AG04449 (cell line): ENCODE results near the gene RMND5B.

Experiments
- CTCF ChIA-PET: fragments of 350-600 bp; formaldehyde crosslinking; extraction: SDS; loops from one replicate; lab custom pipeline; 2021; ENCODE audit warnings: antibody characterized with exemption; lab: Yijun Ruan, JAX
- POLR2A ChIA-PET: fragments of 400-600, 350-600 bp; formaldehyde crosslinking; extraction: SDS; loops from one replicate; lab custom pipeline; 2020; ENCODE audit warnings: antibody characterized with exemption, inconsistent platforms; lab: Yijun Ruan, JAX
- DNase-seq: peaks from one replicate; pipeline ENCODE4 v3.0.0-alpha.2; 2010; ENCODE audit warnings: low read depth, low spot score
- H3K4me3 ChIP-seq: 2 replicates; pipeline ENCODE4 v1.5.1; 2011; ENCODE audit warnings: low read depth, mild to moderate bottlenecking, control low read depth, low read length
- TF ChIP-seq, protein P1 (sequence below): IDR thresholded peaks from one replicate; pipeline ENCODE4 v1.5.1; 2011; ENCODE audit warnings: mild to moderate bottlenecking, moderate library complexity, low read length, control low read depth, inconsistent platforms; ENCODE audit not compliant: insufficient read depth; ENCODE audit errors: missing control alignments

RMND5B gene

DNA sequence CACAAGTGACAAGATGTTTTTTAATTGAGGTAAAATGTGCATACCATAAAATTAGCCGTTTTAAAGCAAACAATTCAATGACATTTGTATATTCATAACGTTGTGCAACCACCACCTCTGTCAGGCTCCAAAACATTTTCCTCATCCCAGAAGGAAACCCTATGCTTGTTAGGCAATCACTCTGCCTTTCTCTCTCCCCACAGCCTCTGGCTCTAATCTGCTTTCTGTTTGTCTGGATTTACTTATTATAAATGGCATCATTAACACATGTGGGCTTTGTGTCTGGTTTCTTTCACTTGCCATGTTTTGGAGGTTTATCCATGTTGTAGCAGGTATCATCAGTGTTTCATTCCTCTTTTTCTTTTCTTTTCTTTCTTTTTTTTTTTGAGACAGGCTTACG lies 18.9 kb upstream of the RMND5B start:
- DNase-seq: no peak
- TF ChIP-seq, protein P1, sequence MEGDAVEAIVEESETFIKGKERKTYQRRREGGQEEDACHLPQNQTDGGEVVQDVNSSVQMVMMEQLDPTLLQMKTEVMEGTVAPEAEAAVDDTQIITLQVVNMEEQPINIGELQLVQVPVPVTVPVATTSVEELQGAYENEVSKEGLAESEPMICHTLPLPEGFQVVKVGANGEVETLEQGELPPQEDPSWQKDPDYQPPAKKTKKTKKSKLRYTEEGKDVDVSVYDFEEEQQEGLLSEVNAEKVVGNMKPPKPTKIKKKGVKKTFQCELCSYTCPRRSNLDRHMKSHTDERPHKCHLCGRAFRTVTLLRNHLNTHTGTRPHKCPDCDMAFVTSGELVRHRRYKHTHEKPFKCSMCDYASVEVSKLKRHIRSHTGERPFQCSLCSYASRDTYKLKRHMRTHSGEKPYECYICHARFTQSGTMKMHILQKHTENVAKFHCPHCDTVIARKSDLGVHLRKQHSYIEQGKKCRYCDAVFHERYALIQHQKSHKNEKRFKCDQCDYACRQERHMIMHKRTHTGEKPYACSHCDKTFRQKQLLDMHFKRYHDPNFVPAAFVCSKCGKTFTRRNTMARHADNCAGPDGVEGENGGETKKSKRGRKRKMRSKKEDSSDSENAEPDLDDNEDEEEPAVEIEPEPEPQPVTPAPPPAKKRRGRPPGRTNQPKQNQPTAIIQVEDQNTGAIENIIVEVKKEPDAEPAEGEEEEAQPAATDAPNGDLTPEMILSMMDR: no peak
- POLR2A ChIA-PET: no interaction called here

DNA sequence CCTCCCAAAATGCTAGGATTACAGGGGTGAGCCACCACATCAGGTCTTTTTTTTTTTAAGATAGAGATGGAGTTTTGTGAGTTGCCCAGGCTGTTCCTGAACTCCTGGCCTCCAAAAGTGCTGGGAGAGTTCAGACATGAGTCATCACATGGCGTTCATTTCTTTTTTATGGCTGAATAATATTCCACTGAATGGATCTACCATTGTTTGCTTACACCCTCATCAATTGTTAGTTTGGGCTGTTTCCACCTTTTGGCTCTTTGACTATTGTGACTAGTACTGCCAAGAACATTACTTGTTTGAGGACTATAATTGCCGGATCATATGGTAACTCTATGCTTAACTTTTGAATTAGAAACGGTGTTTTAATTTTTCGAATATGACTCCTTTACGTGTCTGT lies 18.3 kb upstream of the RMND5B start:
- DNase-seq: no peak
- ChIA-PET CTCF (no interaction called here), POLR2A (no interaction called here)
- TF ChIP-seq, protein P1: no peak
- no peak overlapping the region for H3K4me3 ChIP-seq

More for the DNA sequence above, 18.9 kb upstream of the RMND5B start:
- CTCF ChIA-PET: no interaction called here
- H3K4me3 ChIP-seq: no peak overlapping the region

DNA sequence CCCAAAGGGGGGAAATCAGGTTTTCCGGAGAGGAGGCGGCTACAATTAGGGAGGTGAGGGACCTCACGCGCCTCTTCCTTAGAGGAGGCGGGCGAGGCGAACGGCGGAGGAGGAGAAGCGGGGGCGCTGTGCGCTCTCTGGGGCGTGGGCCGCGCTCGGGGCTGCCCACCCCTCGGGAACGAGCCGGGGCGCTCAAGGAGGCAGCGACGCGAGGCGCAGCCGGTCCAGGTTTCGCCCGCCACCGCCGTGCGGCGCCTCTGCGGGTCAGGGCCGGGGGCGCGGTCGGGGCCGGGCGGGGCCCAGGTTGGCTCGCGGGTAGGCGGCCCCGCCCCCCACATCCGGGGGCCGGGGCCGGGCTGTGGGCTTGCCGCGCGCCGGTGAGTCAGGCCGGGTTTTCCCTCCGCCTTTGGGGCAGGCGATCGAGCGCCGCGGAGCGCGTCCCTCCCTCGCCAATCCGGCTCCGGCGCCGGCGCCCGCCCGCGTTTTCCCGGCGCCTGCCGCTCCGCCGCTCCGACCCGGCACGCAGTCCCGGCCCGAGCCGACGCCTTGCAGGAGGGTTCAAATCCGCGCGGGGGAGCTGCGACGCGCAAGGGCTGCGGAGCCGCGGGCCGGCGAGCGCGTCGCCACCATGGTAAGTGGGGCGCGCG lies 17.6 kb upstream of the RMND5B start, which contains the start of gene N4BP3:
Gene N4BP3 (plus strand): TSS at position 392 of the 647 bp plus-strand sequence. CDS start 6,052 bp downstream, outside the sequence.
- ChIA-PET POLR2A (no interaction called here), CTCF (no interaction called here)
- TF ChIP-seq, protein P1: no peak
- H3K4me3 ChIP-seq: peak within 1 kb of the TSS; percentile 25
- DNase-seq: no peak

DNA sequence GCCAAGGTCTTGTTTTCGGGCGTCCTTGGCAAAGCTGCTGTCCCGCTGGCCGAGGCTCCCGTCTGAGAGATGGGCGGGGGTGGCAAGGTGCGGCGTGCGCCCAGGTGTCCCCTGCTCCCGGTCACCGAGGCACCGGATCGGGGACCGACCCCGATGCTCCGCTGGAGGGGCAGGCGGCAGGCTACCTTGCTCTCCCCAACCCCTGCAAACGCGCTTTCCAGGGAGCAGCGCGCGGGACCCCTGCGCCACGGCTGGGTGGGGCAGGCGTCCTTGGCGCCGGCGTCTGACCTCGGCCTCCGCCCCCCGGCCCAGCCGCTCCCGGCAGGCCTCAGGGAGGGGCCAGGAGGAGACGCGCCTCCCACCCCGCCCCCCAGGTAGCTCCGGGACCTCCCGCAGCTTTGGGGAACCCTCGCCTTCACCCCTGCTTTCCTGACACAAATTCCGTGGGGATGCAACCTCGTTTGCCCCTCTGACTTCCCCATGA lies 16.9 kb upstream of the RMND5B start:
- DNase-seq: no peak
- peak overlapping the region; percentile 25; the same call in 1 of the 2 replicates for H3K4me3 ChIP-seq
- TF ChIP-seq, protein P1: no peak
- CTCF ChIA-PET: interaction anchor here (1.2 kb wide), 1 partner anchor 15 kb away, joined by 3 read pairs; no protein-coding TSS in a partner anchor
- POLR2A ChIA-PET: no interaction called here

DNA sequence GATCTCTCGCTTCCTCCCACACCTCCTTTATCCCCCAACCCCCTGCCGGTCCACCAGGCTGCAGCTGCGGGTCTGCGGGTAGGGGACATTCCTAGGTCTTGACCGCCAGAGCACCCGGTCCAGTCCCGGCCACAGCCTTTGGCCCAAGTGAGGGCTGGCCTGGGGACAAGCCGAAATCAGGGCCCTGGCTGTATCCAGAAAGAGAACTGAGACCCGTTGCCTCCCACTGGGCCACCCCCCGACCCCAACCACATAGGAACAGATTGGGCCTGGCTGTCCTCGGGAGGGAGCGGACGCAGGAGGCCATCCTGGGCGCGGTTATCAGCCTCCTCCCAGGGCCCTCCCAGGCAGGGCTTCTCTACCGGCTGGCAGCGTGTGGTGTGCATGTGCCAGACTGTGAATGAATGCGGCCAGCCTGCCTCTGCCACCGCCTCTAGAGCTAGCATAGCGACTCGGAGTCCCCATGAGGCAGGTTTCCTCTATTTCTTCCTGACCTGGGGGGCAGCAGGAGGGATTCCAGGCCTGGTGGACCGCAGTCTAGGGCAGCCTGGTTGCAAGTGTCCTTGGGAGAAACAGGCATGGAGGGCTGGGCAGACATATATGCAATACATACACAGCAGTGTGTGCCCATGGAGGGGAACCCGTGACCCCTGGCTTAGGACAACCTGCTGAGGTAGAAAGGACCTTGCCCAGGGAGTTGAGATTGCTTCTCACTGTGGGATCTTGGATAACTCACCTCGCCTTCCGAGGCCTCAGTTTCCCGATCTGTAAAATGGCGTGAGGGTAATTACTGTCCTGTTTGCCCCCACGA lies 16.3 kb upstream of the RMND5B start:
- no peak overlapping the region for H3K4me3 ChIP-seq
- DNase-seq: no peak
- ChIA-PET POLR2A (no interaction called here), CTCF (interaction anchor here (1.2 kb wide), 1 partner anchor 14 kb away, joined by 3 read pairs; no protein-coding TSS in a partner anchor)
- TF ChIP-seq, protein P1: no peak
